Naive thymus-derived CD4-positive, alpha-beta T cell (primary cell): ENCODE results near the gene CAMK1D. TPM values are rescaled to one million over a fixed set of nuclear protein-coding genes. Genes with fewer than 3 reads are reported as not detected.

ENCODE experiments used
- ATAC-seq: fragments of 150-1000 bp; cut with Tn5 transposase; 2 replicates; pipeline ENCODE4 v1.10.0; 2021; ENCODE audit warnings: mild to moderate bottlenecking, moderate library complexity
- CTCF ChIA-PET: fragments of 350-600 bp; sonication (Branson Sonifier 250); formaldehyde crosslinking; loops from one replicate; lab custom pipeline; 2021; ENCODE audit warnings: antibody characterized with exemption; lab: Charles Lee
- POLR2A ChIA-PET: fragments of 350-600 bp; sonication (Branson Sonifier 250); formaldehyde crosslinking; loops from one replicate; lab custom pipeline; 2021; ENCODE audit warnings: antibody characterized with exemption, inconsistent platforms; lab: Charles Lee
- DNase-seq, 9 donors: peaks; one replicate each; pipeline versions ENCODE4 v3.0.0 to v3.0.0-alpha.2; 2020 to 2022; ENCODE audit warnings: mixed read lengths in 1 of 9
- H3K27ac ChIP-seq: one replicate; pipeline ENCODE4 v1.7.0; 2013; ENCODE audit warnings: mild to moderate bottlenecking, low read depth, low read length, moderate library complexity
- H3K27me3 ChIP-seq, 2 donors: one replicate each; pipeline ENCODE4 v1.7.0; 2013; ENCODE audit warnings: low read length in 2 of 2, mild to moderate bottlenecking in 2 of 2, moderate library complexity in 2 of 2; ENCODE audit not compliant: control insufficient read depth in 2 of 2, insufficient read depth in 2 of 2
- H3K36me3 ChIP-seq, 3 experiments: 1 replicate in 2 of 3; 2 replicates in 1 of 3; pipeline ENCODE4 v1.7.0; 2013; ENCODE audit warnings: low read length in 3 of 3, mild to moderate bottlenecking in 3 of 3, moderate library complexity in 1 of 3; ENCODE audit not compliant: insufficient read depth in 3 of 3, control insufficient read depth in 2 of 3
- H3K4me1 ChIP-seq, 2 donors: one replicate each; pipeline ENCODE4 v1.7.0; 2013; ENCODE audit warnings: low read length in 2 of 2, mild to moderate bottlenecking in 2 of 2, moderate library complexity in 1 of 2; ENCODE audit not compliant: control insufficient read depth in 2 of 2, insufficient read depth in 2 of 2
- H3K4me3 ChIP-seq: 2 replicates; pipeline ENCODE4 v1.7.0; 2013; ENCODE audit warnings: mild to moderate bottlenecking, low read length
- H3K9me3 ChIP-seq, 3 experiments: 1 replicate in 2 of 3; 2 replicates in 1 of 3; pipeline ENCODE4 v1.7.0; 2013; ENCODE audit warnings: low read length in 3 of 3; ENCODE audit not compliant: control insufficient read depth in 2 of 3
- H3K27ac Mint-ChIP-seq, 9 donors: one replicate each; pipeline ENCODE4 v1.8.0; 2020 to 2022; ENCODE audit warnings: mixed read lengths in 9 of 9, mild to moderate bottlenecking in 8 of 9, moderate library complexity in 5 of 9, inconsistent platforms in 2 of 9
- H3K27me3 Mint-ChIP-seq, 5 donors: one replicate each; pipeline ENCODE4 v1.8.0; 2021 to 2022; ENCODE audit warnings: mixed read lengths in 5 of 5, mild to moderate bottlenecking in 1 of 5
- H3K36me3 Mint-ChIP-seq, 5 donors: one replicate each; pipeline ENCODE4 v1.8.0; 2020 to 2022; ENCODE audit warnings: mixed read lengths in 5 of 5, mild to moderate bottlenecking in 3 of 5, inconsistent platforms in 1 of 5
- H3K4me1 Mint-ChIP-seq, 7 donors: one replicate each; pipeline ENCODE4 v1.8.0; 2020 to 2022; ENCODE audit warnings: mixed read lengths in 7 of 7, mild to moderate bottlenecking in 3 of 7, inconsistent platforms in 1 of 7
- H3K4me3 Mint-ChIP-seq, 10 donors: one replicate each; pipeline ENCODE4 v1.8.0; 2020 to 2022; ENCODE audit warnings: mild to moderate bottlenecking in 10 of 10, mixed read lengths in 10 of 10, moderate library complexity in 6 of 10, inconsistent platforms in 2 of 10
- H3K9me3 Mint-ChIP-seq, 11 donors: one replicate each; pipeline ENCODE4 v1.8.0; 2020 to 2022; ENCODE audit warnings: mixed read lengths in 11 of 11, mild to moderate bottlenecking in 4 of 11, inconsistent platforms in 1 of 11, moderate library complexity in 1 of 11
- intact Hi-C, 2 donors: fragments of 100-400 bp; cut with micrococcal nuclease; formaldehyde crosslinking; loops; one replicate each; pipeline ENCODE4 v1.15.1; 2023
- polyA plus RNA-seq, 2 donors: library from polyadenylated mRNA; unstranded; fragments of 300-500 nt; fragmentation: Illumina TruSeq; gene quantifications; one replicate each; pipeline ENCODE4 v1.2.3, GENCODE V29; 2021
- total RNA-seq, 6 experiments: library from RNA in 5 of 6; stranded (reverse) in 5 of 6; gene quantifications; 1 replicate in 5 of 6; 2 replicates in 1 of 6; pipeline ENCODE4 v1.2.3 and lab custom pipeline; 2021 to 2026

Gene CAMK1D
- total and polyA plus RNA-seq, 7 experiments from 2014 or later = 12.5 to 43.2 (median 18.6) TPM

DNA sequence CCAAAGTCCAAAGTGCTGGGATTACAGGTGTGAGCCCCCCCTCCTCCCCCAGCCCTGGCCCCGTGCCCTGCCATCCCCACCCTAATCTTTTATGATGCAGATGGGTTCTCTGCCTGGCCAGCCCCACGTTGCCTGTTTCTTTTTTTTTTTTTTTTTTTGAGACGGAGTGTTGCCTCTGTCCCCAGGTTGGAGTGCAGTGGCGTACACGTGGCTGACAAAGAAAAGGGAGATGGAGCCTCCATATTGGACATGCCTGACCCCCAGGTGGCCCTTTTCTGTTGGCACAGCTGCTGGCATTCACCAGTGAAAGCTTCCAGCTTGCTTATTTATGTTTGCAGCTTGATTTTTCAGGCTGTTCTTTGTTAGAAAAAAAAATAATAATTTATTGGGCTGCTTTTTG lies 416.9 kb downstream of the CAMK1D start:
- H3K36me3 Mint-ChIP-seq = peaks cover 5 to 60% (median 40%) of the 10 kb centered on the region in 5 donors
- ATAC-seq = no peak

DNA sequence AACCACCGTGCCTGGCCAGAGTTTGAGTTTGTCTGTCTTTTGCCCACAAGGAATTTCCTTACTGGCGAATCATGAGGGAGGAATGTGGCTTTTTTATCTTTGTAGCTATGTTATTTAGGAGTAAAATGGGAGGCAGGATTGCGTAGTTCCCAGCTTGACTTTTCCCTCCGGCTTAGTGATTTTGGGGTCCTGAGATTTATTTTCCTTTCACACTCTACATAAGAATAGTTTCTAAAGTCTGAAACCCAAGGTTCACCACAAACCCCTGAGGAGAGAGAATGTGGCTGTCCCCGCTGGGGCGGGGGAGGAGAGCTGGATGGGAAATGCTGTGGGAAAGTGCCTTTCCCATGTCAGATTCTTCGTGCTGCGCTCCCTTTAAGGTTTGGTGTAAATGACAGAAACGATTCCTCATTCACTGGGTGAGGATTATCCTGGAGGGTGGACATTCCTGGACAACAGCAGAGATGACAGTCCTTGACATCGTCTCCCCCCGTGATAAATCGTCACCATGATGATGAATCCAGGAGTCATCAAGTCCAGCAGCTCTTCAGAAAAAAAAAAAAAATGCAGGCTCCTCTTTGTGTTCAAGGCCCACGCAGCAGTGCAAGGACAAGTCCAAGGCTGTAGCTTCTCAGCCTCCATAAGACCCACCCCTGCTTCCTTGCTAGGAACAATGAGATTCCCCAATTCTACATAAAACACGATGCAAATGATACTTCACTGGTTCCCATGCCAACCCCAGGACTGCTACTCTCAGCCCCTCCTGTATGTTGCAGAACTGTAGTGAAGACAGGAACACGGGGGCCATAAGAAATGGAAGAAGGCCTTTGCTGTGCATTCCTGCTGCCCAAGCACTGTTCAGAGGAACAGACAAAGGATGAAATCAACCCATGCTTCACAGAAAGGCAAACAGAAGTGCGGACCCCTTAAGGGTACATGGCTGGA lies 419.1 kb downstream of the CAMK1D start:
- ChIA-PET POLR2A (no interaction called here), CTCF (no interaction called here)
- Histone ChIP-seq H3K36me3 (peaks cover 0 to 24% (median 0%) of the 10 kb centered on the region in 3 experiments), H3K4me1 (no peaks in the 10 kb centered on the region), H3K9me3 (no peaks in the 10 kb centered on the region), H3K27me3 (no peaks in the 10 kb centered on the region), H3K4me3 (no peak overlapping the region), H3K27ac (no peak overlapping the region)
- Mint-ChIP-seq H3K9me3 (peaks cover 0 to 3% (median 0%) of the 10 kb centered on the region in 11 donors), H3K4me3 (no peak overlapping the region), H3K4me1 (peaks cover 0 to 8% (median 0%) of the 10 kb centered on the region in 7 donors), H3K36me3 (peaks cover 5 to 41% (median 41%) of the 10 kb centered on the region in 5 donors), H3K27me3 (no peaks in the 10 kb centered on the region), H3K27ac (no peak overlapping the region)
- intact Hi-C loops = no loop called here
- ATAC-seq = no peak
- no peak for DNase-seq

More for the DNA sequence above, 416.9 kb downstream of the CAMK1D start:
- Mint-ChIP-seq H3K27me3 (no peaks in the 10 kb centered on the region), H3K4me3 (no peak overlapping the region), H3K4me1 (peaks cover 0 to 3% (median 0%) of the 10 kb centered on the region in 7 donors), H3K9me3 (peaks cover 0 to 3% (median 0%) of the 10 kb centered on the region in 11 donors), H3K27ac (no peak overlapping the region)
- no peak for DNase-seq
- peaks cover 0 to 34% (median 0%) of the 10 kb centered on the region in 3 experiments for H3K36me3 ChIP-seq
- no peaks in the 10 kb centered on the region for H3K27me3 ChIP-seq
- ChIA-PET CTCF (interaction anchor here (0.7 kb wide), 1 partner anchor 545 kb away, joined by 3 read pairs; no protein-coding TSS in a partner anchor), POLR2A (no interaction called here)
- intact Hi-C loops = no loop called here
- no peak overlapping the region for H3K27ac ChIP-seq
- no peaks in the 10 kb centered on the region for H3K9me3 ChIP-seq
- no peak overlapping the region for H3K4me3 ChIP-seq
- H3K4me1 ChIP-seq = no peaks in the 10 kb centered on the region

DNA sequence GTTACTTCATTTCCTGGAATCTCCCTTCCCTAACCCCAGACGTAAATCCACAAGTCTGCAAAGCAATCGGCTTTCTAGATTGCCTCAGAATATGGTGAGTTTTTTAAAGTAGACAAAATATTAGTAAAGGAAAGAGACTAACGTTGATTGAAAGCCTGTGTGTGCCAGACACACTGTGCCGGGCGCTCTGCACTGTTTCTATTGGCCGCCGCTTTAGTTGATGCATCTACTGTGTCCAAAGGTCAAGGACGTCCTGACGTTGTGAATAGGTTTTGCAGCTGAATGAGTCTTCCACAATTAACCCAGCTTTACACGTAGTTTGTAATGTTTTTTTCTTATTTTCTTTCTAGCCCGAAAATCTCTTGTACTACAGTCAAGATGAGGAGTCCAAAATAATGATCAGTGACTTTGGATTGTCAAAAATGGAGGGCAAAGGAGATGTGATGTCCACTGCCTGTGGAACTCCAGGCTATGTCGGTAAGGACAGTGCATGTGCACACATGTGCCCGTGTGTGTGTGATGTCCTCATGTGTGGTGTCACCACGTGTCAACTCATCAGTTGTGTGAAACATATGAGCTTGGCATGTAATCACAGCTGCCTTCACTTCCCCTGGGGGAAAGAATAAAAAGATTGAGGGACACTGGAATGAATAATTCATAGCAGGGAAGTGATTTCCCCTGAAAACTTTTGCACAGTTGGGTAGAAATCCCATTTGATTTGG lies 420.1 kb downstream of the CAMK1D start:
- Histone ChIP-seq H3K4me1 (no peaks in the 10 kb centered on the region), H3K4me3 (no peak overlapping the region), H3K27me3 (no peaks in the 10 kb centered on the region), H3K27ac (no peak overlapping the region), H3K9me3 (no peaks in the 10 kb centered on the region), H3K36me3 (peaks cover 0 to 24% (median 0%) of the 10 kb centered on the region in 3 experiments)
- Mint-ChIP-seq H3K27ac (peak overlapping the region in 1 of 9 donors; percentile 43), H3K4me1 (peaks cover 0 to 10% (median 3%) of the 10 kb centered on the region in 7 donors), H3K4me3 (no peak overlapping the region), H3K9me3 (peaks cover 0 to 3% (median 0%) of the 10 kb centered on the region in 11 donors), H3K36me3 (peaks cover 5 to 41% (median 39%) of the 10 kb centered on the region in 5 donors), H3K27me3 (no peaks in the 10 kb centered on the region)
- intact Hi-C loops = no loop called here
- ChIA-PET POLR2A (no interaction called here), CTCF (no interaction called here)
- DNase-seq (no peak), ATAC-seq (no peak)

DNA sequence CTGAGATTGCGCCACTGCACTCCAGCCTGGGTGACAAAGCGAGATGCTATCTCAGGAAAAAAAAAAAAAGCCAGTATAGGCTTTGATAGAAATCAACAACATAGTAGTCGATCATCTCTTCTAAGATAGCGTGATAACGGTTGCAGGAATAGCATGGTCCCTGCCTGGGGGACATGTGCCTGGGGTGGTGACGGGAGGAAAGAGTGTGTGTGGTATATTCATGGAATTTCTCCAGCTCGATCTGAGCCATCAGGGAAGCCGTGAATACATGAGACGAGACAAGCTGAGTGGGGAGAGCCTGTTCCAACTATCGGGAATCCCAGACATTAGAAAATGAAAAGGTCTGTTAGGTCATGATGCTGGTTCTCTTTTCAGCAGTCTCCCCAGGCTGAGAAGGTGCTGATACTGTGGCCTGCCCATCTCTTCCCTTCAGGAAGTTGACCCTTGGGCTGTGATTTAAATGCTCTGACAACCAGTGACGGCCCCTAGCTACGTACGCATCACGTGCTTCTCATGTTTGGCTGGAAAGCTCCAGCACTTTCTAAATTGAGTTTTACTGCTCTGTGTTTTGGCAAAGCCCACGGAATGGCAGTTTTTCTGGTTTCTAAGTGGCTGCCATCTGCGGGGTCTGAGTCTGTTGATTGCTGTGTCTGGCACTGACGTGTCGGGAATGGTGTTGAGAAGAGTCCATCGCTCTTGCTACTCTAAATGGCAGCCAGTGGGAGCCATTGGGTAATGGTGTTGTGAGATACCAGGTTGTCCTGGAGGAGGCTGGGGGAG lies 422.8 kb downstream of the CAMK1D start:
- H3K4me3 Mint-ChIP-seq = no peak overlapping the region
- CTCF ChIA-PET = no interaction called here
- Histone ChIP-seq H3K27me3 (no peaks in the 10 kb centered on the region), H3K36me3 (peaks cover 0 to 24% (median 0%) of the 10 kb centered on the region in 3 experiments), H3K4me1 (no peaks in the 10 kb centered on the region), H3K9me3 (no peaks in the 10 kb centered on the region), H3K27ac (no peak overlapping the region), H3K4me3 (no peak overlapping the region)
- intact Hi-C loops = no loop called here
- H3K4me1 Mint-ChIP-seq = peaks cover 0 to 16% (median 3%) of the 10 kb centered on the region in 7 donors
- no peak for ATAC-seq
- DNase-seq = no peak
- peak overlapping the region in 2 of 9 donors; percentile 66 to 67 for H3K27ac Mint-ChIP-seq
- H3K27me3 Mint-ChIP-seq = no peaks in the 10 kb centered on the region
- POLR2A ChIA-PET = no interaction called here
- peaks cover 0 to 3% (median 0%) of the 10 kb centered on the region in 11 donors for H3K9me3 Mint-ChIP-seq
- H3K36me3 Mint-ChIP-seq = peaks cover 5 to 49% (median 43%) of the 10 kb centered on the region in 5 donors

DNA sequence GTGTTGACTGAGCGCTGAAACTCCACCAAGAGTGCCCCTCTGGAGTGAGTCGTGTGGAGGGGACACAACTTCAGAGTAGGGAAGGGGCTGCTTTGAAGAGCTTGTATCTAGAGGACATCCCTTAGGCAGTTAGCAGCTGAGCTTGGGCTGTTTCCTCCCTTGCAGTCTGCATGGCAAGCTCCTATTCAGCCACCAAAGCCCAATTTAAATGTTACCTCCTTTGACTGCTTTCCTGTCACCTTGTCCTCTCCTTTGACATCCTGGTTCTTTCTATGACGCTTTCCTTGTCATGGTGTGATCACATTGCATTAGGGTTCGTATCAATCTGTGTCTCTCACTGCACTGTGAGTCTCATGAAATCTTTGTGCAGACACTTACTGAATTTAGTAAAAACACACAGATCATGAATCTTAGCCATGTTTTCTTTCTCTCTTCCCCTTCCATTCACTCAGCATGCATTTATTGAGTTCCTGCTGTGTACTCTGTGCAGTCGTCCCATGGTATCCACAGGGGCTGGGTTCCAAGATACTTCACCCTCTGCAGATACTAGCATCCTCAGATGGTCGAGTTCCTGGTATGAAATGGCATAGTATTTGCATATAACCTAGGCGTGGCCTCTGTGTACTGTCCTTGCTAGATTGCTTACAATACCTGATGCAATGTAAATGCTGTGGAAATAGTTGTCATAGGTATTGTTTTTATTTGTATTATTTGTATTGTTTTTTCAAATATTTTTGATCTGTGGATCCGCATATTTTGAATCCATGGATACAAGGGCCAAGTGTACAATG lies 423.6 kb downstream of the CAMK1D start:
- ChIA-PET CTCF (no interaction called here), POLR2A (no interaction called here)
- Histone ChIP-seq H3K27me3 (no peaks in the 10 kb centered on the region), H3K27ac (no peak overlapping the region), H3K36me3 (peaks cover 0 to 24% (median 0%) of the 10 kb centered on the region in 3 experiments), H3K9me3 (no peaks in the 10 kb centered on the region), H3K4me1 (no peaks in the 10 kb centered on the region), H3K4me3 (no peak overlapping the region)
- peaks cover 0 to 3% (median 0%) of the 10 kb centered on the region in 11 donors for H3K9me3 Mint-ChIP-seq
- ATAC-seq (no peak), DNase-seq (no peak)
- peak overlapping the region in 3 of 9 donors; percentile 39 to 71 (median 51) for H3K27ac Mint-ChIP-seq
- intact Hi-C loops = no loop called here
- peaks cover 5 to 48% (median 37%) of the 10 kb centered on the region in 5 donors for H3K36me3 Mint-ChIP-seq
- H3K27me3 Mint-ChIP-seq = no peaks in the 10 kb centered on the region
- no peak overlapping the region for H3K4me3 Mint-ChIP-seq
- peaks cover 0 to 16% (median 3%) of the 10 kb centered on the region in 7 donors for H3K4me1 Mint-ChIP-seq
